ENCODE results near the gene GTPBP6. TPM values are rescaled to one million over a fixed set of nuclear protein-coding genes. Genes with fewer than 3 reads are reported as not detected.

The GTPBP6 gene
- total and polyA plus RNA-seq, 8 donors = 20.3 to 57.8 (median 32.1) TPM

DNA sequence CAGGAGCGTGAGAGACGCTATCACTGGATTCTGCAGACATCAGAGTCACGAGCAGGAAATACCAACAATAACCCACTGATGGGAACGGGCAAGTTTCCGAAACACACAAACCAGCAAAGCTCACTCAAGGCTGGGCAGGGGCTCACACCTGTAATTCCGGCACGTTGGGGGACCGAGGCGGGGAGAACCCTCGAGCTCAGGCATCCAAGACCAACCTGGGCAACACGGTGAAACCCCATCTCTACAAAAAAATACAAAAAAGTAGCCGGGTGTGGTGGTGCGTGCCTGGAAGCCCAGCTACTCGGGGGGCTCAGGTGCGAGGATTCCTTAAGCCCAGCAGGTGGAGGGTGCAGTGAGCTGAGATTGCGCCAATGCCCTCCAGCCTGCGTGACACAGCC, 17.2 kb upstream of the GTPBP6 start:
- WGBS, 2 donors = 97% methylated on average over 17 of the region's 17 CpGs
- Histone ChIP-seq H3K36me3 (no peaks in the 10 kb centered on the region), H3K4me1 (no peaks in the 10 kb centered on the region), H3K27ac (no peak overlapping the region), H3K27me3 (peaks cover 0 to 4% (median 0%) of the 10 kb centered on the region in 4 donors), H3K9me3 (no peaks in the 10 kb centered on the region), H3K4me3 (no peak overlapping the region)
- TF ChIP-seq, protein P1, sequence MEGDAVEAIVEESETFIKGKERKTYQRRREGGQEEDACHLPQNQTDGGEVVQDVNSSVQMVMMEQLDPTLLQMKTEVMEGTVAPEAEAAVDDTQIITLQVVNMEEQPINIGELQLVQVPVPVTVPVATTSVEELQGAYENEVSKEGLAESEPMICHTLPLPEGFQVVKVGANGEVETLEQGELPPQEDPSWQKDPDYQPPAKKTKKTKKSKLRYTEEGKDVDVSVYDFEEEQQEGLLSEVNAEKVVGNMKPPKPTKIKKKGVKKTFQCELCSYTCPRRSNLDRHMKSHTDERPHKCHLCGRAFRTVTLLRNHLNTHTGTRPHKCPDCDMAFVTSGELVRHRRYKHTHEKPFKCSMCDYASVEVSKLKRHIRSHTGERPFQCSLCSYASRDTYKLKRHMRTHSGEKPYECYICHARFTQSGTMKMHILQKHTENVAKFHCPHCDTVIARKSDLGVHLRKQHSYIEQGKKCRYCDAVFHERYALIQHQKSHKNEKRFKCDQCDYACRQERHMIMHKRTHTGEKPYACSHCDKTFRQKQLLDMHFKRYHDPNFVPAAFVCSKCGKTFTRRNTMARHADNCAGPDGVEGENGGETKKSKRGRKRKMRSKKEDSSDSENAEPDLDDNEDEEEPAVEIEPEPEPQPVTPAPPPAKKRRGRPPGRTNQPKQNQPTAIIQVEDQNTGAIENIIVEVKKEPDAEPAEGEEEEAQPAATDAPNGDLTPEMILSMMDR (IDR thresholded peaks at IDR 0.05) = no peak
- DNase-seq (peak in 2 of 6 donors; percentile 13 to 20), ATAC-seq (no peak), FAIRE-seq (no peak)
- intact Hi-C loops (cut with DNase I) = no loop called here

DNA sequence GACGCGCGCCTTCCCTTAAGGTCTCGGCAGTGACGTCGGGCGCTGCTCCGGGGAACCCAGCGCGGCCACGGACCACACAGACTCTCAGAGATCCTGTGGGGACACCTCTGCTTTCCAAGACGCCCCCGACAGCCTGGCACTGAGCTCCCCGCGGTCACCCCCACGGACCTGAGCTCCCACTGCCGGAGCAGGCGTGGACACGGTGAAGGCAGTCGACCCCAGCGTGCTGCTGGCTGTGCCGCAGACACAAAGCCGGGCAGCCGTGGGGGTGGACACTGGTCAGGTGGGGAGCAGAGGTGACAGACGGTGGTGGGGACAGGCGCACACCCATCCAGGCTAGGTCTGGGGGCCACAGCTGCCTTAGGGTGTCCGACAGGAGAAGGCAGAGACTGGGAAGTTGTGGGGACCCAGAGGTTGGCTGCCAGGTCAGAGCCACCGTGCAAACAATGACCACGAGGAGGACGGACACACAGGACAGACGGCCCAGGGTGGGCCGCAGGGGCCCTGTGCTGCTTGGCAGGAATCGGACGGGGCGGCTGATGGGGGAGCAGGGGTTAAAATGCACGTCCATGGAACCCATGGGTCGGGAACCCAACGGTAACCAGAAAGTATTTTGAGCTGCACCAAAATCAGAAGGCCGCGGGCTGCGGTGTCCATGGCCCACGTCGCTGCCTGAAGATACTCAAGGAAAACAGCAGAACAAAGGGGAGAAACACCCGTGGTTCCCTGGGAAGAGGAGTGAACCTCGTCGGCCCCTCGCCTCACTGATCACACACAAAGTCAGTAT, 16.6 kb upstream of the GTPBP6 start:
- H3K27ac ChIP-seq = no peak overlapping the region
- peaks cover 0 to 4% (median 0%) of the 10 kb centered on the region in 4 donors for H3K27me3 ChIP-seq
- no peaks in the 10 kb centered on the region for H3K4me1 ChIP-seq
- 95 to 97% methylated on average over 47 of the region's 47 CpGs for WGBS, 2 donors
- FAIRE-seq (no peak), ATAC-seq (no peak), DNase-seq (peak in 2 of 6 donors; percentile 53 to 72)
- intact Hi-C loops (cut with DNase I) = no loop called here
- no peaks in the 10 kb centered on the region for H3K9me3 ChIP-seq
- H3K4me3 ChIP-seq = no peak overlapping the region
- TF ChIP-seq, protein P1 (IDR thresholded peaks at IDR 0.05) = no peak
- no peaks in the 10 kb centered on the region for H3K36me3 ChIP-seq

DNA sequence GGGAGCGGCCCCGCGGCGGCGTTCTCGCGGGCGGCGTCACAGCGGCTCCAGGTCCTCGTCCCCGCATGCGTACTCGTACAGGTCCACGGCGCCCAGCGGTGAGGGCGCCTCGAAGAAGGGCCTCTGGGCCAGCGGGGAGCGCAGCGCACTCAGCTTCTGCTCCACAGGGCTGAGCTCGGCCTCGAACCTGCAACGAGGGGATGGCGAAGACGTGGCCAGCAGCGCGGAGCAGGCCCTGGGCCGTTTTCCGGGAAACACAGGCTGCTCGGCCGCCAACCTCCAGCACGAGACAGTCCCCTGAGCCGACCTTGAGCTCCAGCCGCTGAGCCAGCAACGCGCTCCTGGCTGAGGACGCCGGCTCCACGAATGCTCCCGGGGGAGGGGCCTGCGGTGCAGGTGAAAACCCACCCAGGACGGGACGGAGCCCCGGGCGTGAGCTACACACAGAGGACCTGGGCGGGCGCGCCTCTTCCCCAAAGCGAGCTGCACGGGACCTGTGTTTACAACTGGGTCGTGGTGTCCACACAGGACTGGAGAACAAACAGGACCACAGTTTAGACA, 15.8 kb upstream of the GTPBP6 start:
- WGBS, 2 donors = 95 to 98% methylated on average over 53 of the region's 53 CpGs
- Histone ChIP-seq H3K9me3 (no peaks in the 10 kb centered on the region), H3K27me3 (peaks cover 0 to 4% (median 0%) of the 10 kb centered on the region in 4 donors), H3K4me3 (no peak overlapping the region), H3K27ac (no peak overlapping the region), H3K36me3 (no peaks in the 10 kb centered on the region), H3K4me1 (no peaks in the 10 kb centered on the region)
- FAIRE-seq (no peak), DNase-seq (peak in 3 of 6 donors; percentile 25 to 74 (median 54)), ATAC-seq (no peak)
- TF ChIP-seq, protein P1 (IDR thresholded peaks at IDR 0.05) = no peak
- intact Hi-C loops (cut with DNase I) = no loop called here

DNA sequence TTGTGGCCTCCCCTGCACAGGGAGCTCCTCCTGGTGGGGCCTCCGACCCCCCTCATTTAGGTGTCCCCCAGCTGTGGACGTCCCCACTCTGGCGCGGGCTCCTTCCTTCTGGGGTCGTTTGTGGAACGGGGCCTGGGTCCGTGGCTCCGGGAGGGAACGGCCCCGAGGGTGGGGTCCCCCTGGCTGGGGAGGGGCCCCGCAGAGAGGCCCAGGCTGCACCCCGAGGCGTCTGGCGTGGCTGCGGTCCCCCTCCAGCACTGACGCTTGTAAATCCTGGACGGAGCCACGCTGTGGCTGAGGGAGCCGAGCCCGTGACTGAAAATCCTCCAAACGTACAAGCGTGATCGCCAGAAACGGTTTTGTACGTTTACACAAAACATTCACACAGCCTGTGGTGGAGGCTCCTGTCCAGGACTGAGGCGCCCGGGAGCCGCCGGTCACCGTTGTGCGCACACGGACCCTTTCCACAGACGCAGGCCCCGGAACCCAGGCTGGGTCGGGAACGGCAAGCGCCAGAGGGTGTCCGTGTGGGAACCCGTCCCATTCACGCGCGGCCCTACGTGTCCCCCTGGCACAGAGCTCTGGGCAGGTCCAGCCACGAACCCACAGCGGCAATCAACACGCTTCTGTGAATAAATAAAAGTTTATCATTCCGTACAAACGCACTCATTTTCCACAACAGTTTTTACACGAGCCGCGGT, 15.2 kb upstream of the GTPBP6 start:
- Histone ChIP-seq H3K9me3 (no peaks in the 10 kb centered on the region), H3K4me1 (no peaks in the 10 kb centered on the region), H3K36me3 (no peaks in the 10 kb centered on the region), H3K27me3 (peaks cover 0 to 4% (median 0%) of the 10 kb centered on the region in 4 donors), H3K27ac (no peak overlapping the region), H3K4me3 (no peak overlapping the region)
- WGBS, 2 donors = 93 to 94% methylated on average over 50 to 51 of the region's 51 CpGs
- FAIRE-seq = no peak
- TF ChIP-seq, protein P1 (IDR thresholded peaks at IDR 0.05) = no peak
- peak in 2 of 6 donors; percentile 51 to 53 for DNase-seq
- no peak for ATAC-seq
- intact Hi-C loops (cut with DNase I) = no loop called here

All from pancreas (tissue), 10 donors.